HFFc6 (cell line): ENCODE measurements around the gene FAM240A. TPM values are rescaled to one million over a fixed set of nuclear protein-coding genes. Genes with fewer than 3 reads are reported as not detected.

Source experiments
- DNase-seq: peaks from one replicate; pipeline ENCODE4 v3.0.0-alpha.2; 2018
- H3K27ac Mint-ChIP-seq: 2 replicates; pipeline ENCODE4 v1.8.0; 2020; ENCODE audit warnings: mild to moderate bottlenecking, mixed read lengths
- H3K27me3 Mint-ChIP-seq: 2 replicates; pipeline ENCODE4 v1.8.0; 2021; ENCODE audit warnings: mild to moderate bottlenecking, moderate library complexity, mixed read lengths; ENCODE audit not compliant: insufficient read depth
- H3K36me3 Mint-ChIP-seq: 2 replicates; pipeline ENCODE4 v1.8.0; 2021; ENCODE audit warnings: low read depth, mixed read lengths
- H3K4me1 Mint-ChIP-seq: 2 replicates; pipeline ENCODE4 v1.8.0; 2020; ENCODE audit warnings: low read depth, mixed read lengths
- H3K4me3 Mint-ChIP-seq: 2 replicates; pipeline ENCODE4 v1.8.0; 2020; ENCODE audit warnings: mild to moderate bottlenecking, moderate library complexity, mixed read lengths
- H3K9me3 Mint-ChIP-seq: 2 replicates; pipeline ENCODE4 v1.8.0; 2020; ENCODE audit warnings: mild to moderate bottlenecking, mixed read lengths
- CTCF ChIP-seq: fragments of 200-600 bp; sonication (generic); IDR thresholded peaks from 2 replicates; pipeline ENCODE4 v1.5.0; 2021; ENCODE audit warnings: antibody characterized with exemption, mild to moderate bottlenecking
- total RNA-seq, 6 experiments: library from RNA; stranded (reverse); fragmentation: NEBNext Ultra II Directional; extraction: Animal tissue kit (Norgen Biotek cat#: 25700); gene quantifications; 2 replicates in 1 of 6; 3 replicates in 5 of 6; pipeline ENCODE4 v1.2.3, GENCODE V29; 2021

Gene FAM240A
- total RNA-seq, 6 experiments from 2014 or later, result not detected

GRCh38 chr3:46614431-46614830 is 2.1 kb downstream of the FAM240A start:
- no peaks in the 10 kb centered on the region for H3K36me3 Mint-ChIP-seq
- no peak for DNase-seq
- H3K4me3 Mint-ChIP-seq, result no peak overlapping the region
- no peaks in the 10 kb centered on the region for H3K4me1 Mint-ChIP-seq
- no peak for TF ChIP-seq CTCF
- no peaks in the 10 kb centered on the region for H3K9me3 Mint-ChIP-seq
- H3K27me3 Mint-ChIP-seq, result peaks cover 70% of the 10 kb centered on the region
- H3K27ac Mint-ChIP-seq, result no peak overlapping the region

GRCh38 chr3:46615050-46615775 is 2.9 kb downstream of the FAM240A start:
- H3K27me3 Mint-ChIP-seq, result peaks cover 68% of the 10 kb centered on the region
- no peaks in the 10 kb centered on the region for H3K36me3 Mint-ChIP-seq
- no peak for TF ChIP-seq CTCF
- H3K9me3 Mint-ChIP-seq, result no peaks in the 10 kb centered on the region
- no peak overlapping the region for H3K27ac Mint-ChIP-seq
- no peak overlapping the region for H3K4me3 Mint-ChIP-seq
- H3K4me1 Mint-ChIP-seq, result no peaks in the 10 kb centered on the region
- DNase-seq, result no peak

- no peaks in the 10 kb centered on the region for H3K36me3 Mint-ChIP-seq
- no peak for TF ChIP-seq CTCF
- no peak for DNase-seq
- no peaks in the 10 kb centered on the region for H3K9me3 Mint-ChIP-seq
- H3K4me3 Mint-ChIP-seq, result no peak overlapping the region
- peaks cover 61% of the 10 kb centered on the region for H3K27me3 Mint-ChIP-seq
- no peaks in the 10 kb centered on the region for H3K4me1 Mint-ChIP-seq
- no peak overlapping the region for H3K27ac Mint-ChIP-seq
Observed at GRCh38 chr3:46615976-46616375, 3.7 kb downstream of the FAM240A start.

GRCh38 chr3:46617941-46618340 is 5.6 kb downstream of the FAM240A start:
- DNase-seq, result no peak
- peaks cover 55% of the 10 kb centered on the region for H3K27me3 Mint-ChIP-seq
- H3K27ac Mint-ChIP-seq, result no peak overlapping the region
- H3K4me3 Mint-ChIP-seq, result no peak overlapping the region
- no peaks in the 10 kb centered on the region for H3K4me1 Mint-ChIP-seq
- no peaks in the 10 kb centered on the region for H3K36me3 Mint-ChIP-seq
- TF ChIP-seq CTCF, result no peak
- H3K9me3 Mint-ChIP-seq, result no peaks in the 10 kb centered on the region

GRCh38 chr3:46619845-46620778 is 7.8 kb downstream of the FAM240A start:
- Mint-ChIP-seq H3K27ac (no peak overlapping the region), H3K4me1 (no peaks in the 10 kb centered on the region), H3K9me3 (no peaks in the 10 kb centered on the region), H3K27me3 (peaks cover 48% of the 10 kb centered on the region), H3K4me3 (no peak overlapping the region), H3K36me3 (no peaks in the 10 kb centered on the region)
- no peak for TF ChIP-seq CTCF
- DNase-seq, result no peak
